ENCODE measurements around the gene TMEM150B.

The TMEM150B gene

GRCh38 chr19:55304279-55304978 is 20.7 kb downstream of the TMEM150B start:
- DNase-seq: peak; percentile 46 to 58

GRCh38 chr19:55303477-55303876 is 21.7 kb downstream of the TMEM150B start:
- DNase-seq: no peak

GRCh38 chr19:55302318-55302703 is 22.8 kb downstream of the TMEM150B start:
- no peak for DNase-seq

GRCh38 chr19:55301459-55302317 is 23.5 kb downstream of the TMEM150B start:
- DNase-seq: peak; percentile 98 to 99

- no peak for DNase-seq
Measured at GRCh38 chr19:55300886-55301458, 24.2 kb downstream of the TMEM150B start.

- no peak for DNase-seq
Measured at GRCh38 chr19:55299991-55300390, 25.1 kb downstream of the TMEM150B start.

- no peak for DNase-seq
Measured at GRCh38 chr19:55297267-55297666, 27.9 kb downstream of the TMEM150B start.

GRCh38 chr19:55289117-55289796 is 35.9 kb downstream of the TMEM150B start:
- no peak for DNase-seq

GRCh38 chr19:55287361-55288079 is 37.6 kb downstream of the TMEM150B start:
- no peak for DNase-seq

- DNase-seq: no peak
Measured at GRCh38 chr19:55285229-55285890, 39.8 kb downstream of the TMEM150B start.

- no peak for DNase-seq
Measured at GRCh38 chr19:55284405-55285058, 40.6 kb downstream of the TMEM150B start.

- peak; percentile 52 to 58 for DNase-seq
Measured at GRCh38 chr19:55283548-55284377, 41.4 kb downstream of the TMEM150B start, which contains the start of gene BRSK1. BRSK1 (plus strand) TSS chr19:55283997; CDS start chr19:55284443, 446 bp downstream.

GRCh38 chr19:55279770-55280643 is 45.1 kb downstream of the TMEM150B start, which contains the start of gene HSPBP1:
HSPBP1 (minus strand) TSS chr19:55280110; CDS start chr19:55279608, 502 bp downstream.
- peak; percentile 99 for DNase-seq

GRCh38 chr19:55279340-55279739 is 45.8 kb downstream of the TMEM150B start:
- DNase-seq: no peak

- no peak for DNase-seq
Measured at GRCh38 chr19:55278391-55279135, 46.6 kb downstream of the TMEM150B start.

GRCh38 chr19:55277494-55277893 is 47.6 kb downstream of the TMEM150B start:
- DNase-seq: no peak

GRCh38 chr19:55276720-55277430 is 48.3 kb downstream of the TMEM150B start:
- no peak for DNase-seq
